ENCODE measurements around the gene GATA5.
"Not testable (repeated sequence)": the region's sequence is repeated elsewhere in the genome, so short reads cannot be mapped to it uniquely, and the experiment has no call there.

The GATA5 gene

DNA sequence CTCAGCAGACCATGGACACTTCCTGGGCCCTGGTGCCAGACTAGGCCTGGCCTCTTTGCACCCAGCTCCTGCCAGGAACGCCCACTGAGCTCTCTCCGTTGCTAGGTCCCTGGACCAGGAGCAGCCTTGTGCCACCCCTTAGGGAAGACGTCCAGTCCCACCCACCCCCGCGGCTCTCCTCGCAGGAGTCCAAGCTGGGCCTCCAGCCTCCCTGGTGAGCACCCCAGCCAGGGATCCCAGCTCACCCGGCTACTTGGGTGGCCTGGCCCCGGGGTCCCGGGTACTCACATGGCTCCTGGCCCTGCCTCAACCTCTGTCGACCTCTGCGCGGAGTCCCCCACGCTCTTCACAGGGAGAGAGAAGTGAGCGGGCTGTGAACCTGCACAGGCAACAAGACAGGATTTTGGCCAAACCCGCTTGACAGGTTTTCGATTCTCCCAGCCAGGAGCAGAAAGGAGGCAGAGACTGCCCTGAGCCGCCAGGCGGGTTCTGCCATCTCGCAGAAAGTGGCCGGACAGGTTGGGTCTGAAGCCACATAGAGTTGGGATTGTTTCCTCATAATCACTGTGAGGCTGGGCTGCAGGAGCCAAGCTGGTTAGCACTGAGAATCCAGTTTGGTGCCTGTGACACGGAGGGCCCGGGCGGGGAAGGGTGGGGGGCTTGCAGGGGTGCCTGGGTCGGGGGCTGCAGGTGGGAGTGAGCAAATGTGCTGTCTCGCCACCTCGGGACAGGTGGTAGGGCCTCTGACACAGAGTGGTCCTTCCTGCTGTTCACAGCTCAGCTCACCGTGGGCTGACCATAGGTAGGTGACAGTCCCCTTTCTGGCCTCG lies 48.4 kb downstream of the GATA5 start, which contains the start of gene RBBP8NL:
Gene RBBP8NL (minus strand): TSS at position 368 of the 830 bp plus-strand sequence. CDS start 7,892 bp downstream, outside the sequence.
- DNase-seq, result no peak

GRCh38 chr20:62426699-62427131 lies 49.1 kb downstream of the GATA5 start:
- DNase-seq, result no peak

DNA sequence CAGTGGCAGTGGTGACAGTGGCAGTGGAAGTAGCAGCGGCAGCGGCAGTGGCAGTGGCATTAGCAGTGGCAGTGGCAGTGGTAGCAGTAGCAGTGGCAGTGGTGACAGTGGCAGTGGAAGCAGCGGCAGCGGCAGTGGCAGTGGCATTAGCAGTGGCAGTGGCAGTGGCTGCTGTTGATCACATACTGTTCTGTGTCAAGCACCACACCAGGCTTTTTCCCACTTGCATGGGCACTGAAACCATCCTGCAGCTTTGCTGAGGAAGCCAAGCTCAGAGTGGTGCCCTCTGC lies 49.8 kb downstream of the GATA5 start:
- not testable (repeated sequence) for DNase-seq

GRCh38 chr20:62425281-62426058 lies 50.3 kb downstream of the GATA5 start:
- no peak for DNase-seq

DNA sequence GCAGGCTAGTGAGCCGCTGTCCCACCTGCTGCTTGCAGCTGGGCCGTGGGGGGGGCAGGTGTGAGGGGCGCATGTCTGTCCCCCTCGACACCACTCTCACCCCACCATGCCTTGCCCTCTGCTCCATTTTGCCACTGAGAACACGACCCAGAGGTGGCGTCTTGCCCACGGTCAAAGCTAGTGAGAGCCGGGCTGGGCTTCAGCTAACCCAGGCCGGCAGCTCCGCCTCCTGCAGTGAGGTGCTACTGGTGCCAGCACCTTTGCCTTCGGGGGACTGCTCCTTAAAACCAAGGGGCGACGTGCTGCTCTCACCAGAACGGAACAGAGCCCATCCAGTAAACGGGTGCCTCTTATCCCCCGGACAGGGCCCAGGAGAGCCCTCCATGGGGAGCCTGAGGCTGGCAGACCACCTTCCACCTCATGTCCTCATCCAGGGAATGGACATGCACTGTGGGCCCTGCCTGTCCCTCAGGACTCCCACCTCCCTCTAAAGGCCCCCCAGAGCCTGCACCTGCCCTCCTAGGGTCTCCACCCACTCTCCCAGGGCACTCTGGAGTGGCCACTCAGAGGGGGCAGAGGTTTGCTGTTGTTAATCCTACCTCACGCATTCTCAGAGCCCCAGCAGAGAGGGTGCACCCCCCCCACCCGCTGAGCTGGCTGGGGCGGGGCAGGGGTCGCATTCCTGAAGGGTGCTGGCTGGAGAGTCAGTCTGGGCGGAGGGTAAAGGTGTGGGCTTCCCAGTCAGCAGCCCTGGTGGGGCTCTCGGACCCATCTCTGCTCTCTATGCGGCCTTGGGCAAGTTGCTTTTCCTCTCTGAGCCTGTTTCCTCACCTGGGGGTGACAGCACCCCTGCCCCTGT lies 51.3 kb downstream of the GATA5 start:
- no peak for DNase-seq

GRCh38 chr20:62423326-62423706 lies 52.5 kb downstream of the GATA5 start:
- DNase-seq, result no peak

DNA sequence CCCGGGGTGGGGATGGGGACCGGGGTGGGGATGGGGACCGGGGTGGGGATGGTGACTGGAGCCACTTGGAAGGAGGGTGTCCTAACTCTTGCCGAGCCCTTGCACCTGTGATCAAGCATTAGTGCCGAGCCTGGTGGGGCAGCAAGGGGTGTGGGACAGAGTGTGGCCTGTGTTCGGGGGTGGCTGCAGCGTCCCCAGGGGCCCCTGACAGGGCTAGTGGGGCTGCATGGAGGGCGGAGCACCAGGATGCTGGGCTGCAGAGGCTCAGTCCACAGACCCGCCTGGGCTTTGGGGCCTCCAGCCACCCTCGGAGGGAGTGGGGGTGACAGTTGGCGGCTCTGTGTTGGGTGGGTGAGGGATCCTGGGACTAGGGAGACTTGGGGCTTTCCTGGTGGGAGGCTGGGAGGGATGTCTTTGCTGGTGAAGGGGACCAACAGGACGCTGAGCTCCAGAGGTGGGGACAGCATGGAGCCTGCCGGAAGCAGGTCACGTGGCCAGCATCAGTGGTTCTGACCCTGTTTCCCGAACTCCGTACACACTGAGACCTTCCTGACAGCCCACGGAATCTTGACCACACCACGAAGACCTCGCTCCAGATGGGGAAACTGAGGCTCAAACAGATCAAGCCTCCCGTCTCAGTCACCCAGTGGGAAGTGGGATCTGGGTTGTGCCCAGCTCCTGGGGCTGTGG lies 53.0 kb downstream of the GATA5 start:
- no peak for DNase-seq

GRCh38 chr20:62421716-62421990 lies 54.1 kb downstream of the GATA5 start:
- DNase-seq, result no peak

- DNase-seq, result no peak
Measured at GRCh38 chr20:62420846-62421715, 54.7 kb downstream of the GATA5 start.

GRCh38 chr20:62419759-62420158 lies 56.0 kb downstream of the GATA5 start:
- DNase-seq, result no peak

DNA sequence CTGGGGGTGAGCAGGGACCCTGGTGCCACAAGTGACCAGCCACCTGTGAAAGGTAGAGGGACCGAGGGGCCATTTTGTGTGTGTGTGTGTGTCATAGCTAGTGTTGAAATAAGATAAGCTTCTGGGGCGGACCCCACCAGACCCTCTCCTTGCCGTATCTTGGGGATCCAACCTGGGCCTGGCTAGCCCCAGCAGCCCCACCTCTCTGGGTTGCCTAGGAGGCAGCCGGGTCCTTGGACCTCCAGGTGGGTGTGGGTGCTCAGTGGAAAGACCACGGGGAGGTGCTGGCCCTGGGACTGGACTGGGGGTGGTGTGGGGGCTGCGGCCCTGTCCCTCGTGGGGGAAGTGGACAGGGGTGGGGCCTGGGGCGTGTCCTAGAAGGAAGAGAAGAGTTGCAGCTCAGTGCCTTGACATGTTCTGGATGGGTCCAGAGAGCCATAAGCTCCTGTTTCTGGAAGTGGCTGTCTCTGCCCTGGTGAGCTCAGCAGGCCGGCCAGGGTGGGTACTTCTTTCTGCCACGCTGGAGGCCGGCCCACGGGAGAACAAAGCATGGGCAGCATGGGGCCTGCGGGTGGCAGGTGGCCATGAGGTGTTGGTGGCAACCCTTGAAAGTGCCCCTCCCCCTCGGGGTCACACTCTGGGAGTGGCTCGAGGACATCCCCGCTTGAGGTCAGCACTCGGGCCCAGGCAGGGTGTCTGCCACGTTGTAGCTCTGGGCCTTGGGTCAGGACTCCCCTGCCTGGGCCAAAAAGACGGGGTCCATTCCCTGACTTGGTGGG lies 56.9 kb downstream of the GATA5 start:
- DNase-seq, result no peak

DNA sequence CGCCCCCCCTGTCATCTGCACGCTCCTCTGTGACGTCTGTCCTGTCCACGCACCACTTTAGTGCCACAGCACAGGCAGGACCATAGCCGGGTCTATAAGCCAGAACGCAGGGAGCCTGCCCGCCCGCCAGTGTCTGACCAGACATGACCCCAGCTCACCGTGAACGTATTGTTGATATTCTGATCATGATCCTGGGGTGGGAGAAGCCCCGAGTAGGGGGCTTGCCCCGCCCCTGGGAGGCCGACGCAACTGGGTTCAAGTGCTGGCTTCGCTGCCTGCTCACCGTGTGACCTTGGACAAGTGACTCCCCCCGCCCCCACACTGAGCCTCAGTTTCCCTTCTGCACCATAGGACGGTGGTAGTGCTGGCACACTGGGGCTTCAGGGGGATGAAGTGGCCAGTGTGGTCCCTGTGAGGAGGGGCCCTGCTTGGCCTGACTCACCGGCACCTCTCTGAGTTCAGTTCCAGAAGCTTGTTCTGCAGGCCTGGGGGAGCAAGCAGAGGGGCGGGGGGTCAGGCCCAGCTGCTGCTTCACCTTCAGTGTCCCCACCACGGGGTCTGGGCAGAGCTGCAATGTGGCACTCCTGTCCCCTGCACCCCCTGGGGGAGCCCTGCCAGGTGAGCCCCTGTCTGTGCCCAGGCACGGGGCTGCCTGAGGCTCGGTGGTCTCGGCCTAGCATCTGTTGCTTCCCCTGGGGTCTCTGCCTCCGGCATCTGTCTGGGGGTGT lies 57.6 kb downstream of the GATA5 start:
- no peak for DNase-seq

DNA sequence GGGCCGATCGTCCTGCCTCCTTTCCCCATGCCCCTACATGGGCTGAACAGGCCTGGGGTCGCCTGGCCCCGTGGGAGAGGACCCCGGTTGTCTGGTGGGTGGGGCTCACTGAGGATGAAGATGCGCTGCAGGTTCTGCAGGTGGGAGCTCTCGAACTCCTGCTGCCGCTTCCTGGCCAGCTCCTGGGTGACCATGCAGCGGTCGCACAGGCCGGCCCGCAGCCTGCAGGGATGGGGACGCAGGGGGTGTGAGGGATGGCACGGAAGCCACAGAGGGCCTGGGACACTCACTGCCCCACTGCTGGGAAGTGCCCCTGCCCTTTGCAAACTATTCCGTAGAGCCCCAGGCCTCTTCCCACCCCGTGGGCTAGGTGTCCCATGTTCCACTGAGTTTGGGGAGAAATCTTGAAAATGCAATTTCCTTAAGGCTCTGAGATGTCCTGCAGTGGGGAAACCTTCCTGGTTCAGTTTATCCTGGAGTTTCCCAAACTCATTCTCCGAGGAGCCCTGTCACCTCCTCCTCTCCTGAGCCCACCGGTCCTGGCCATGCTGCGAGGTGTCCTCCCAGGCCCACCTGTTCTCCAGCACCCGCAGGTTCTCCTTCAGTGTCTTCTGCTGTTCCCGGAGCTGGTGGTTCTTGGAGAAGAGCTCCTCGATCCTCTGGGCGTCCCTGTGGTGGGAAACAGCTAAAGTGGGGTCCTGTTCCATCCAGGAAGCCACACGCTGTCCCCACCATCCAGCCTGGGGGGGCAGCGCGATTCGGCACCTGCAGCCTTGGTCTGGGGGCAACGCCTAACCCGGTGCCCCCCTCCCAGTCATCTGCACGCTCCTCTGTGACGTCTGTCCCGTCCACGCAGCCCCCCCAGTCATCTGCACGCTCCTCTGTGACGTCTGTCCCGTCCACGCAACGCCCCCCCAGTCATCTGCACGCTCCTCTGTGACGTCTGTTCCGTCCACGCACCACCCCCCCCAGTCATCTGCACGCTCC lies 58.9 kb downstream of the GATA5 start:
- DNase-seq, result no peak

DNA sequence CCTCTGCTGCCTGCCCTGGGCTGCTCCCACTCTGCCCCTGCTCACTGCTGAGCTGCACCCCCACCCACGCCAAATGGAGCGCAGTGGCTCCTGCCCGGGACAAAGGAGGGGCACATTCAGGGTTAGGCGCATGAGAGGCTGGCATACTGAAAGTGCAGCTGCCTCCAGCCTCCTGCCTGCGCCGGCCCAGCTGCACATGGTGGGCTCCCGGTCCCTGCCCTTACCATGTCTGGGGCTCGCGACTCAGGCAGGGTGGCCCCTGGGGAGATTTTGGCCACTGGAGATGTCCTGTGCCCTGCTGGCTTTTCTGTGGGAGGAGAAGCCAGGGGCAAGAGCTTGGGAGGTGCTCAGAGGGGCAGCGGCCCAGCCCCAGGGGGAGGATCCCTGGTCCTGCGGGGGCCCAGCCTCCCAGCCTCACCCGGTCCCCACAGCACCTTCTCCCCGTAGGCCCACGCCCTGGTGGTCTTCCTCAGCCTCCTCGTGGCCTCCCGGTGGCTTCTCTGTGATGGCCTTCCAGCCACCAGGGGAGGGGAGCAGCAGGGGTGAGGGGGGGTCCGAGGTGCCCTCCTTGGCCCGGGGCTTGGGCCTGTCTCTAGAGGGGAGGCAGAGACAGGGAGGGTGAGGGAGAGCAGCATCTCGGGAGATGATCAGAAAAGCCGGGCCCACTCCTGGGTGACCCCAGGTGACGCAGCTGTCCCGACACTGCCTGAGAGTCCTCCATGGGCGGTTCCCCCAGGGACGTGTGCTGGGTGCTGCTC lies 60.3 kb downstream of the GATA5 start:
- DNase-seq, result no peak

DNA sequence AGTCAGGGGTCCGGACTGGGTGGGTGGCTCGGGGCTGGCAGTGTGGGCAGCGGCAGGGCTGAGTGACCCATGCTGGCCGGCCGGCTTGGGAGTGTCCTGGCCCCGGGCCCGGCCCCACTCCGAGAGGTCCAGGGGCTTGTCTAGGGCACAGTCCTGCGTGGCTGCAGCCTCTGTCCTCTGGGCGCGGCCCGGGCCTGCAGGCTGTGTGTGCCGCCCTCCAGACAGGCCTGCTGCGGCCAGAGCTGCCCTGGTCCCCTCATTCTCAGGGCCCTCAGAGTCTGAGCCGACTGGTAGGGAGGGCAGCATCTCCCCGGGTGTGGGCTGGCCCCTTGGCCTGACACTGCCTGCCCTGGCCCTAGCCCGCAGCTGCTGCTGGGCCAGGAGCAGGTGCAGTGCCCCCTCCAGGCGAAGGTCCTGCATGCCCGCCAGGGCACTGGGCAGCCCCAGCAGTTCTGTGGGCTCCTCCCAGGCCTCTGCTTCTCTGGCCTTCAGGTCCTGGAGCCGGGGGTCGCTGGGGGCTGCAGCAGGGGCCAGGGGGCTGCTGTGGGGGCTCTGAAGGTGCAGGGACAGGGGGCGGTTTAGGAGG lies 61.8 kb downstream of the GATA5 start:
- no peak for DNase-seq
